HG02588 (cell line): Measurements from ENCODE around the gene QRFP.

Experiments
- ATAC-seq: cut with Tn5 transposase; IDR thresholded peaks from one replicate; pipeline ENCODE4 v1.9.1; 2021; ENCODE audit warnings: mild to moderate bottlenecking, moderate library complexity; ENCODE audit not compliant: unreplicated experiment

QRFP gene

GRCh38 chr9:130934246-130934645 lies 37.6 kb upstream of the QRFP start:
- no peak for ATAC-seq

GRCh38 chr9:130933114-130934046 lies 36.8 kb upstream of the QRFP start:
- ATAC-seq = no peak

- ATAC-seq = no peak
These were observed 35.9 kb upstream of the QRFP start for GRCh38 chr9:130932255-130933079.

- no peak for ATAC-seq
These were observed 35.1 kb upstream of the QRFP start for GRCh38 chr9:130931508-130932254.

GRCh38 chr9:130930804-130931349 lies 34.3 kb upstream of the QRFP start:
- no peak for ATAC-seq

GRCh38 chr9:130930132-130930803 lies 33.7 kb upstream of the QRFP start:
- ATAC-seq = no peak

GRCh38 chr9:130929571-130930038 lies 33.0 kb upstream of the QRFP start:
- ATAC-seq = no peak

GRCh38 chr9:130927995-130928900 lies 31.6 kb upstream of the QRFP start:
- no peak for ATAC-seq

- no peak for ATAC-seq
These were observed 30.7 kb upstream of the QRFP start for GRCh38 chr9:130927338-130927737.

GRCh38 chr9:130925050-130925678 lies 28.6 kb upstream of the QRFP start:
- no peak for ATAC-seq

- no peak for ATAC-seq
These were observed 27.8 kb upstream of the QRFP start for GRCh38 chr9:130924448-130924788.

- no peak for ATAC-seq
These were observed 27.2 kb upstream of the QRFP start for GRCh38 chr9:130923611-130924447.

GRCh38 chr9:130922893-130923610 lies 26.4 kb upstream of the QRFP start:
- ATAC-seq = no peak

- ATAC-seq = no peak
These were observed 25.6 kb upstream of the QRFP start for GRCh38 chr9:130921989-130922892.

GRCh38 chr9:130921300-130921988 lies 24.8 kb upstream of the QRFP start:
- ATAC-seq = no peak
